ENCODE measurements around the gene ZPBP.

The ZPBP gene

DNA sequence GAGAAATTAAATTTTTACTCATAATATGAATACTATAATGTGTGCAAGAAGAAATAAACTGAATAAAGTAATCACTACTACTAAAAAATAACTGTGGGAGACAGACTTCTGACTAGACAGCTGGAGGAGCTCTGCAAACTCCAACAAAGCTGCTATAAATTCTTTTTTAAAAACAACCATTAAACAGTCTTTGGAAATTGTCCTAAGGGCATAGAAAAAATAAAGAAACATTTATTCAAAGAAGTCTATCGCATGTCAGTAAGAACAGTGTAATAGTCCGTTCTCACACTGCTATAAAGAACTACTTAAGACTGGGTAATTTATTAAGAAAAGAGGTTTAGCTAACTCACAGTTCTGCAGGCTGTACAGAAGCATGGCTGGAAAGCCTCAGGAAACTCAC lies 56.0 kb downstream of the ZPBP start:
- DNase-seq: no peak

DNA sequence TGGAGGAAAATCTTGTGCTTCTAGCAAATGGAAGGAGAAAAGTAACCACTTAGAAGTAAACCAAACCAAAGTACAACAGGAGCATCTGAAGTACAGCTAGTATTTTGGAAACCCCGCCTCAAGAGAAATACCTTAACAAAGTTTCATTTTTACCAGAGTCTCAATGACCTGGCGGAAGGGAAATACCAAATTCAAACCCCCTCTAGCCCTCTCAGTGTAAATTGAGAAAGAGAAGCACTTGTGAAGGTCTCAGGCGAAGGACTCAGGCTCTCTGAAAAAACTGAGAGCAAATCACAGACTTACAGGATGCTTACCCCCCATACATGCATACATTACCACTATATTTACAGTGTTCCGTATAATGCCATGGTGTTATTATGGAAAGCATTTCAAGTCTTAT lies 70.1 kb downstream of the ZPBP start:
- no peak for DNase-seq

DNA sequence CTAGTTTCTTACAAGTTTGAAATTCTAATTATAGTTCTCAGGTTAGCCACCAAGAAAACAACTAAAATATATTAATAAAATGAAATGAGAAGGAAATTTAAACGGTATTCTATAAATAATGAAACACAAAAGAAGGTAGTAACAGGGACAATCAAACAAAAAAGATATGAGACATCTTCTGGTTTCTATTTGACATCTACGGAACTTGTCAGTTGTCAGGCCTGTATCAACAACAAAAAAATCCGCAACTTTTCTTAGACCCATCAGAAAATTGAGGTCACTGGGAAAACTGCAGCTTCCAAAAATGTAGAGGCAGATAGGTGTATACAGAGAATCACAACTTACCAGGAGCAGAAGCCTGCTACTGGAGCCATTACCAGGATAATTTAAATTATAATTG lies 70.6 kb downstream of the ZPBP start:
- no peak for DNase-seq

DNA sequence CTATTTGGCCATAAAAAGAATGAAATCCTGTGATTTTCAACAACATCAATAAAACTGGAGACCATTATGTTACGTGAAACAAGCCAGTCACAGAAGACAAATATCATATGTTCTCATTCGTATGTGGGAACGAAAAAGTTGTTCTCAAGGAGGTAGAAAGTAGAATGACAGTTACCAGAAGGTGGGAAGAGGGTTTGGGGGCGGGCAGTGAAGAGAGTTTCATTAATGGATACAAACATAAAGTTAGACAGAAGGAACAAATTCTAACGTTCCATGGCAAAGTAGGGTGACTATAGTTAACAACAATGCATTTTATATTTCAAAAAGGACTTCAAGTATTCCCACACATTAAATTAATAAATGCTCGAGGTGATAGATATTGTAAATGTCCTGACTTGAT lies 97.4 kb downstream of the ZPBP start:
- no peak for DNase-seq

DNA sequence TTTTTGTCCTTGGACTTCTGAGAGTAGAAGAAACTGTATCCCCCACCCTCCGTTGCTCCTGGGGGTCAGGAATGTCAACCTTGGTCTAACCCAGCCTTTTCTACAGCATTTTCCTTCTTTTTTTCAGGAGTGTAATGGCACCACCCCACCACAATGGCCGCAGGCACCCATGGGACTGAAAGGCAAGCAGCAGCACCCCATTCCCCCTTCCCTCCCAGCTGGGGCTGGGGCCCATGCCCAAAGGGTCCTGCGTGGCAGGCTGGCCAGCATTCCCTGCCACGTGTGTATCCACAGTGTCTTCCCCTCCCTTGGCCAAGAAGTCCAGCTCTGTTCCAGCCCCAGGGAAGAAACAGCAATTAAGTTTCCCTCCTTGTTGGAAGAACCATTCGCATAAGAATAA lies 106.9 kb downstream of the ZPBP start:
- DNase-seq: no peak

DNA sequence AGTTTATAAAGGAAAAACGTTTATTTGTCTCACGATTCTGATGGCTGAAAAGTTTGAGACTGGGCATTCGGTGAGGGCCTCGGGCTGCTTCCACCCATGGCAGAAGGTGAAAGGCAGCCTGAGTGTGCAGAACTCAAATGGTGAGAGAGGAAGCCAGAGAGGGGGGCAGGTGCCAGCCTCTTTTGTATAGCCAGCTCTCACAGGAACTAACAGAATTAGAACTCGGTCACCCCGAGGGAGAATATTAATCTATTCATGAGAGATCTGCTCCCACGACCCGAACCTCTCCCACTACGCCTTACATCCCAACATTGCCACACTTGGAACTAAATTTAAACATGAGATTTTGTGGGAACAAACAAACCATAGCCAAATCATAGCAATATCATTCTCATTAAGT lies 112.6 kb downstream of the ZPBP start:
- DNase-seq: peak in 1 of 5 donors; percentile 21

DNA sequence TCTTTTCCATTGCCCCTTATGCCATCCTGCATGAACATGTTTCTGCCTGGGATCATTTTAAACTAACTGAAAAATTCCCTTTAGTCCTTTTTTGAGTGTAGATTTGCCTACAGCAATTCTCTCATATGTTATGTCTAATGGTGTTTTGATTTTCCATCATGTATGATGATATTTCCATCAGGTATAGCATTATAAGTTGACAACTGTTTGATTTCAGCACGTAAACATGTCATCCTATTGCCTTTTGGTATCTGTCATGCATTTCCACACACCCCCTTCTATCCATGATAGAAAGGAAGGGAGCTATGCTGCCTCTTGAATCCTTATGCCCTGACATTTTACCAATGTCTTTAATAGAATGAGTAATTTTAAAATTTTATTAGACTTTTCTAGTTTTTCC lies 116.8 kb downstream of the ZPBP start:
- DNase-seq: no peak

DNA sequence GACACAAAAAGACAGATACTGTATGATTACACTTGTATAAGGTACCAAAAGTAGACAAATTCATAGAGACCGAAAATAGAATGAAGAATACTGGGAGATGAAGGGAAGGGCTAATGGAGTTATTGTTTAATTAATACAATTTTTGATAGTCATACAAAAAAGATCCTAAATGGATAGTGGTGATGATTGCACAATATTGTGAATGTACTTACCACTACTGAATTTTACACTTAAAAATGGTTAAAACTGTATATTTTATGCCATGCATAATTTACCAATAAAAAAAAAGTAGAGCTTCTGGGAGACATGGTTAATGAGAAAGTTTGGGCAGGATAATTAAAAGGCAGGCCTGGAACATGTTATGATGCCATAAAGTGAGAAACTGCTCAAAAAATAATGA lies 119.0 kb downstream of the ZPBP start:
- no peak for DNase-seq

DNA sequence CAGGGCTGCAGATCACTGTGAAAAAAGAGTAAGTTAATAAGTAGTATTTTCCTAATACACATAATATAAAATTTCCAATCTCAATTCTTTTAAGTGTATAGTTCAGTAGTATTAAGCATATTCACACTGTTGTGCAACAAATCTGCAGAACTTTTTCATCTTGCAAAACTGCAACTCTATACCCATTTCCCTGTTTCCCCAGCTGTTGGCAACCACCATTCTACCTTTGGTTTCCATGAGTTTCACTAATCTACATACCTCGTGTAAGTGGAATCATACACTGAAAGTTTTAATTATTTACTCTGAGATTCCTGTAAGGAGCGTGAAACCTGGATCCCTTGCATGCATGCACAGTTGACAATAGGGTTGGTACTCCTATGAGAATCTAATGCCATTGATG lies 155.4 kb downstream of the ZPBP start:
- DNase-seq: no peak

DNA sequence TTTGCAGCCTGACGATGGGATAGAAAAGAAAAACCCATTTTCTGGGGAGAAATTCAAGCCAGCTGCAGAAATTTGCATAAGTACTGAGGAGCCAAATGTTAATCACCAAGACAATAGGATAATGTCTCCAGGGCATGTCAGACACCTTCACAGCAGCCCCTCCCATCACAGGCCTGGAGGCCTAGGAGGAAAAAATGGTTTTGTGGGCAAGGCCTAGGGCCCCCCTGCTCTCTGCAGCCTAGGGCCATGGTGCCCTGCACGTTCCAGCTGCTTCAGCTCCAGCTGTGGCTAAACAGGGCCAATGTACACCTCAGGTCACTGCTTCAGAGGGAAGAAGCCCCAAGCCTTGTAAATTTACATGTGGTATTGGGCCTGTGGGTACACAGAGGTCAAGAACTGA lies 161.4 kb downstream of the ZPBP start:
- DNase-seq: no peak

DNA sequence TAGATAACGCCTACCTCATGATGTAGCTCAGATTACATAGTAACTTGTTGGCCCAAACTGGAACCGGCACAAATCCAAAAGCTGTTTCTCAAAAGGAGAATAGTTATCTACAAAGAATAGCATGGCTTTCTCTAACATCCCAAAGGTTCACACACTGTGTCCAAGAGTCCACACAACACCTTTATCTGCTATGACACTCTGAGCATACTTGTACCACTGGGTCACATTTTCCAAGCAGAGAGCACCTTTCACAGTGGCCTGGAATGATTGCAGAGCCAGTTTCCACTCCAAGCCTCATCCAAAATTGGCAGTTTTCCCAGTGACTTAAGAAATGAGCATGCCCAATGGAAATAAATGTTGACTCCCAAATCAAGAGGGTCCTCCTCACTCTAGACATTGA lies 164.3 kb downstream of the ZPBP start:
- DNase-seq: no peak

DNA sequence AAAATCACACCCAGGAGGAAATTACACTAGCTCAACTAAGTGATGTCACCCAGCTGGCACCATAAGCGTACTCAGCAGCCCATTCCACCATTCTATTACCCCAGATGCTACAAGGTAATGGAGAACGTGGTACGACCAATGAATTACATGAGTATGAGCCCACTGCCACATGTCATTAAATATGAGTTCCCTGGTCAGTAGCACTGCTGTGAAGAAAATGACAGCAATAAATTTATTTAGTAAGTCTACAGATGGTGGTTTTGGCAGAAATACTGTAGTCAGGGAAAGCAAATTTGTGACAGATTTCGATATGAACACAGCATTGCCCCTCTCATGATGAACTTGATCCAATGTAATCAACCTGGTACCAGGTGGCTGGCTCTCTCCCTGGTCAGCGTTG lies 165.4 kb downstream of the ZPBP start:
- DNase-seq: no peak

DNA sequence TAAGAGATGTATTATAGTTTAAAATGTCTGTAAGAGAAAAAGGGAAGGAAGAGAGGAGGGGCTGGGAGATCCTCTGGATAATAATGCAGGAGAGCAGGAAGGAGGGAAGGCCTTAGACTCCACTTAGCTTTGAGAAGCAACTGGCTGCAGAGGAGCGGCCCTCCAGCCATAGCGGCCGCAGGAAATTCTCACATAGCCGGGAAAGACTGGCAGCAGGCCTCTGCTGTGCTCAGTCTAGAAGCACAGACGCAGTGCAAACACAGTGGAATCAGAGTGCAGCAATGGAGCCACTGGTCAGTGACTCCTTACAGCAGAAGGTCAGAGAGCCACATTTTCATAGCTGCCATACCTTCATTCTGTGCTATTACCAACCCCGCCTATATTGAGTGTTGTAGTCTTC lies 166.3 kb downstream of the ZPBP start:
- DNase-seq: no peak

DNA sequence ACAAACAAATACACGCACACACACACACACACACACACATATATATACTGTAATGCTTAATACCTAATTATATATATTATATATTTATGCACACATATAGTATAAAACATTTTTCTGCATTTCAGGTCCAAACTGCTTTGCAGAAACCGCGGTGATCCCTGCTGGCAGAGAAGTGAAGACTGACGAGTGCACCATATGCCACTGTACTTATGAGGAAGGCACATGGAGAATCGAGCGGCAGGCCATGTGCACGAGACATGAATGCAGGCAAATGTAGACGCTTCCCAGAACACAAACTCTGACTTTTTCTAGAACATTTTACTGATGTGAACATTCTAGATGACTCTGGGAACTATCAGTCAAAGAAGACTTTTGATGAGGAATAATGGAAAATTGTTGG lies 181.1 kb downstream of the ZPBP start:
- no peak for DNase-seq

DNA sequence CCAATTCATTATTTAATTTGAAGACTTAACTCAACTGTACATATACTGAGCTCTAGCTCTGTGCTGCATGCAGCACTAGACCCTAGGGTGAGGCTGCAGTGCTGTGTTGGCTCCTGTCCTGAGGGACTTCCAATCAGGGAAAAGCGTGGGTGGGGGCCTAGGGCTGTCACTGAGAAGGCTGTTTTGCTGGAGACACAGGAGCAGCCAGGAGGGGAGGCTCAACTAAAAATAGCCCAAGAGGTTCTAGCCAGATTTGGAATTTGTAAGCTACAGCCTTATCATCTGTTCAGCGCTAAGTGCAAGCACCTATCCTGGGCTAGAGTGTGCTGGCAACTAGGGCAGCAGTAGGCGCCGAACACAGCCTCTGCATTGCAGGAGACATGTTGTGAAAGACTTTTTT lies 198.5 kb downstream of the ZPBP start:
- DNase-seq: no peak

DNA sequence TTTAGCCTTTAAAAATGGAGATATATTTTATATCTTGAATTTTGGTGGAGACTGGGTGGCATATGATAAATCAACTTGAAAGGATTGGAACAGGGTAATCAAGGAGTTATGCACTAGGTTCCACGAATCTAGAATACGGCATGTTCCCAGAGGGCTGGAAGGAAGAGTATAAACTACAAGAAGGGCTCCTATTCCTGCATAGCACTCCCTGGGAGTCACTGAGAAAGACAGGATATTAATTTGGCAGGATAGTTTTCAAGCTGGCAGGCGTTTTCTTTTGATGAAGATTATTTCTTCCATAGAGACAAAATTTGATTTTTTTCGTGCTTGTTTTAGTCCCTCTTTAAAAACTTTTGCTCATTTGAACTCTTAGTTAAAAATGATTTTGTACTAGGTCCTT lies 199.9 kb downstream of the ZPBP start:
- DNase-seq: no peak

DNA sequence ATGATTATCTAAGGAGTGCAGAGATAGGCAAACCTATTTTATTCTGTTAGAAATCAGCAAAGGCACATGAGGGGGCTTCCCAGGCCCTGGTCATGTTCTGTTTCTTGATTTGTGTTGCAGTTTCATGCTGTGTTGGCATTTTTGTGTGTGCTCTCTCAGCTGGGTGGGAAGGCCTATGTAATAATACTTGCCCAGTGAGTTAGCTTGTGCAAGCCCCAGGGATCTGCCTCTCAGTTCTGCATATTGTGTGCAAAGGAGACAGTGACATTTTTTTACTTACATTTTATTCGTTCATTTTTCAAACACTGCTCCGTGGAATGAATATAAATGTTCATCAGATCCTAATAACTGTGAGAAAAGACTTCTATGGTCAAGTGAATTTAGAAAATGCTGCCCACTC lies 200.6 kb downstream of the ZPBP start:
- DNase-seq: no peak
